Measurements from ENCODE around the gene ISLR. TPM values are rescaled to one million over a fixed set of nuclear protein-coding genes. Genes with fewer than 3 reads are reported as not detected.

The ISLR gene
- total and polyA plus RNA-seq, 2 of the 8 experiments (the other 6 are each of a cell fraction or from before 2014, with no cell fraction given) = 0.29 to 0.35 TPM

- H2AK5ac ChIP-seq (ENCODE audit: low read depth, low read length) = no peak overlapping the region
- H3K4me1 ChIP-seq (replicated peaks in 1 of 4; ENCODE audit: control insufficient read depth in 3 of 4, insufficient read depth in 4 of 4, low read length in 3 of 4) = peaks cover 0 to 6% (median 1%) of the 10 kb centered on the region in 4 experiments; a peak in 3 of 7 replicates
- peak overlapping the region; percentile 32; the same call in 1 of the 2 replicates for H2BK20ac ChIP-seq (ENCODE audit: low read length)
- ChIA-PET POLR2A (ENCODE audit: partially characterized antibody) (interaction anchor here (0.7 to 2.7 kb wide), 4 partner anchors 11 to 42 kb away, joined by 3 to 6 read pairs (median 4); no protein-coding TSS in a partner anchor), CTCF (ENCODE audit: partially characterized antibody) (interaction anchor here (0.8 to 2.9 kb wide), 8 partner anchors 9 to 129 kb away, joined by 3 to 12 read pairs (median 4); no protein-coding TSS in a partner anchor)
- no peaks in the 10 kb centered on the region for H3K9me3 ChIP-seq (ENCODE audit: insufficient read depth in 2 of 2, low read depth in 1 of 2, low read length in 1 of 2)
- H2BK12ac ChIP-seq (ENCODE audit: low read depth, low read length) = no peak overlapping the region
- no peak overlapping the region for H2AFZ ChIP-seq (ENCODE audit: low read length)
- H3K56ac ChIP-seq (replicated peaks; ENCODE audit: insufficient read length, low read depth, low read length) = no peak overlapping the region
- 85% methylated on average over 13 of the region's 13 CpGs; no CpG with 5 or more reads in 1 of the 2 experiments for WGBS, 2 experiments (ENCODE audit: extremely low coverage in 1 of 2, insufficient coverage in 1 of 2, insufficient read length in 1 of 2, insufficient replicate concordance in 2 of 2, low coverage in 1 of 2, low lambda C conversion rate in 2 of 2, missing lambda C conversion rate in 1 of 2)
- H3K9ac ChIP-seq (replicated peaks in 1 of 4; ENCODE audit: extremely low read depth in 1 of 4, low read depth in 3 of 4, low read length in 3 of 4) = no peak overlapping the region
- FAIRE-seq (no peak), DNase-seq (ENCODE audit: low read depth in 1 of 2, low spot score in 2 of 2) (no peak)
- no peak overlapping the region for H3K23ac ChIP-seq (ENCODE audit: insufficient read length)
- no peaks in the 10 kb centered on the region for H3K23me2 ChIP-seq (ENCODE audit: low read depth, low read length)
- H3K4ac ChIP-seq (replicated peaks; ENCODE audit: insufficient read length, low read depth, low read length) = no peak overlapping the region
- no peak overlapping the region for H4K91ac ChIP-seq (replicated peaks; ENCODE audit: insufficient read length, low read length)
- H3K36me3 ChIP-seq (ENCODE audit: control insufficient read depth in 2 of 4, insufficient read depth in 4 of 4, low read length in 3 of 4) = no peaks in the 10 kb centered on the region
- TF ChIP-seq USF2 (IDR thresholded peaks at IDR 0.05; ENCODE audit: low read length) (no peak), CHD2 (IDR thresholded peaks at IDR 0.05; ENCODE audit: low read length) (no peak), GABPA (IDR thresholded peaks at IDR 0.05; ENCODE audit: borderline replicate concordance, insufficient read depth, low read length) (no peak), CHD1 (IDR thresholded peaks at IDR 0.05; ENCODE audit: low read depth, low read length) (no peak), E2F6 (IDR thresholded peaks at IDR 0.05) (no peak), SRF (IDR thresholded peaks at IDR 0.05; ENCODE audit: low read depth, low read length) (no peak), SIRT6 (IDR thresholded peaks at IDR 0.05; ENCODE audit: low read length) (no peak), ATF2 (IDR thresholded peaks at IDR 0.05; ENCODE audit: low read length) (no peak), BACH1 (IDR thresholded peaks at IDR 0.05; ENCODE audit: low read length) (no peak)
- H4K8ac ChIP-seq (ENCODE audit: extremely low read depth, insufficient read depth, low read length) = peak overlapping the region; percentile 48; the same call in 1 of the 2 replicates
- no peaks in the 10 kb centered on the region for H3K79me2 ChIP-seq (ENCODE audit: control insufficient read depth in 1 of 2, insufficient read depth in 2 of 2, low read length in 2 of 2)
- peaks cover 2% of the 10 kb centered on the region in 2 experiments for H4K20me1 ChIP-seq (replicated peaks in 1 of 2; ENCODE audit: control insufficient read depth in 1 of 2, insufficient read depth in 2 of 2, low read length in 2 of 2)
- H4K5ac ChIP-seq (ENCODE audit: insufficient read length, low read depth, low read length) = no peak overlapping the region
- no peak overlapping the region for H3K18ac ChIP-seq (ENCODE audit: extremely low read depth, low read length)
- no peak overlapping the region for H3K14ac ChIP-seq (ENCODE audit: insufficient read length)
- no peaks in the 10 kb centered on the region; the same call in 1 of the 2 replicates for H3K79me1 ChIP-seq (ENCODE audit: low read depth, low read length)
- no peak overlapping the region for H3K27ac ChIP-seq (ENCODE audit: low read depth, low read length)
- H2BK5ac ChIP-seq (ENCODE audit: low read depth, low read length) = no peak overlapping the region
- H3K4me2 ChIP-seq (ENCODE audit: insufficient read depth in 1 of 2, low read depth in 2 of 2, low read length in 2 of 2) = no peak overlapping the region
- no peak overlapping the region for H2BK120ac ChIP-seq (replicated peaks; ENCODE audit: low read depth, low read length)
- H3K27me3 ChIP-seq (replicated peaks in 1 of 4; ENCODE audit: control insufficient read depth in 3 of 4, extremely low read depth in 1 of 4, insufficient read depth in 3 of 4, low read length in 3 of 4) = no peaks in the 10 kb centered on the region; a peak in 2 of 7 replicates
- no peak overlapping the region; the same call in 1 of the 2 replicates for H2BK15ac ChIP-seq (ENCODE audit: low read length)
- no peak overlapping the region for H3K4me3 ChIP-seq (ENCODE audit: extremely low read depth in 1 of 4, insufficient read depth in 2 of 4, low read depth in 3 of 4, low read length in 4 of 4)
Observed at GRCh38 chr15:74179101-74179841, 5.8 kb downstream of the ISLR start.

All from H1 (cell line).